ENCODE measurements around the gene RBM38.

The RBM38 gene

GRCh38 chr20:57402206-57403125 lies 11.3 kb downstream of the RBM38 start:
- no peak for DNase-seq (ENCODE audit: low read depth in 2 of 3, low spot score in 2 of 3)

- DNase-seq (ENCODE audit: low read depth in 2 of 3, low spot score in 2 of 3), result no peak
Measured at GRCh38 chr20:57403216-57403615, 12.0 kb downstream of the RBM38 start.

GRCh38 chr20:57404006-57404405 lies 12.8 kb downstream of the RBM38 start:
- no peak for DNase-seq (ENCODE audit: low read depth in 2 of 3, low spot score in 2 of 3)

GRCh38 chr20:57404419-57405072 lies 13.3 kb downstream of the RBM38 start:
- no peak for DNase-seq (ENCODE audit: low read depth in 2 of 3, low spot score in 2 of 3)

- no peak for DNase-seq (ENCODE audit: low read depth in 2 of 3, low spot score in 2 of 3)
Measured at GRCh38 chr20:57405236-57406016, 14.2 kb downstream of the RBM38 start.

- no peak for DNase-seq (ENCODE audit: low read depth in 2 of 3, low spot score in 2 of 3)
Measured at GRCh38 chr20:57407541-57407956, 16.4 kb downstream of the RBM38 start.

GRCh38 chr20:57408131-57408530 lies 16.9 kb downstream of the RBM38 start:
- DNase-seq (ENCODE audit: low read depth in 2 of 3, low spot score in 2 of 3), result no peak

- DNase-seq (ENCODE audit: low read depth in 2 of 3, low spot score in 2 of 3), result no peak
Measured at GRCh38 chr20:57408536-57409233, 17.5 kb downstream of the RBM38 start.

- DNase-seq (ENCODE audit: low read depth in 2 of 3, low spot score in 2 of 3), result no peak
Measured at GRCh38 chr20:57409316-57409671, 18.1 kb downstream of the RBM38 start.

- DNase-seq (ENCODE audit: low read depth in 2 of 3, low spot score in 2 of 3), result no peak
Measured at GRCh38 chr20:57409672-57410397, 18.6 kb downstream of the RBM38 start.

- DNase-seq (ENCODE audit: low read depth in 2 of 3, low spot score in 2 of 3), result no peak
Measured at GRCh38 chr20:57410398-57410920, 19.3 kb downstream of the RBM38 start.

GRCh38 chr20:57410924-57411323 lies 19.7 kb downstream of the RBM38 start:
- DNase-seq (ENCODE audit: low read depth in 2 of 3, low spot score in 2 of 3), result no peak

- DNase-seq (ENCODE audit: low read depth in 2 of 3, low spot score in 2 of 3), result no peak
Measured at GRCh38 chr20:57411406-57412283, 20.4 kb downstream of the RBM38 start.

GRCh38 chr20:57412347-57413029 lies 21.3 kb downstream of the RBM38 start:
- no peak for DNase-seq (ENCODE audit: low read depth in 2 of 3, low spot score in 2 of 3)

GRCh38 chr20:57413986-57414385 lies 22.8 kb downstream of the RBM38 start:
- DNase-seq (ENCODE audit: low read depth in 2 of 3, low spot score in 2 of 3), result no peak

GRCh38 chr20:57414867-57415592 lies 23.8 kb downstream of the RBM38 start:
- DNase-seq (ENCODE audit: low read depth in 2 of 3, low spot score in 2 of 3), result no peak

- no peak for DNase-seq (ENCODE audit: low read depth in 2 of 3, low spot score in 2 of 3)
Measured at GRCh38 chr20:57415771-57416170, 24.6 kb downstream of the RBM38 start.

Measured in activated CD8-positive, alpha-beta memory T cell treated with anti-CD3 and anti-CD28 coated beads for 48 hours (primary cell).